Activated CD4-positive, CD25-positive, alpha-beta regulatory T cell treated with anti-CD3 and anti-CD28 coated beads, Interleukin-2, amount 50 U/mL, for 16 hours (primary cell): Measurements from ENCODE around the gene CEPT1.

Experiments used
- DNase-seq: peaks from one replicate; pipeline ENCODE4 v3.0.0-alpha.2; 2020; ENCODE audit warnings: low read depth, low spot score

The CEPT1 gene

GRCh38 chr1:111225717-111226400, 85.8 kb downstream of the CEPT1 start:
- no peak for DNase-seq

- no peak for DNase-seq
Observed at GRCh38 chr1:111227434-111227833, 87.4 kb downstream of the CEPT1 start, which contains the start of gene CHI3L2. Gene CHI3L2 (plus strand): TSS chr1:111227713. CDS start chr1:111227730, 17 bp downstream.

DNA sequence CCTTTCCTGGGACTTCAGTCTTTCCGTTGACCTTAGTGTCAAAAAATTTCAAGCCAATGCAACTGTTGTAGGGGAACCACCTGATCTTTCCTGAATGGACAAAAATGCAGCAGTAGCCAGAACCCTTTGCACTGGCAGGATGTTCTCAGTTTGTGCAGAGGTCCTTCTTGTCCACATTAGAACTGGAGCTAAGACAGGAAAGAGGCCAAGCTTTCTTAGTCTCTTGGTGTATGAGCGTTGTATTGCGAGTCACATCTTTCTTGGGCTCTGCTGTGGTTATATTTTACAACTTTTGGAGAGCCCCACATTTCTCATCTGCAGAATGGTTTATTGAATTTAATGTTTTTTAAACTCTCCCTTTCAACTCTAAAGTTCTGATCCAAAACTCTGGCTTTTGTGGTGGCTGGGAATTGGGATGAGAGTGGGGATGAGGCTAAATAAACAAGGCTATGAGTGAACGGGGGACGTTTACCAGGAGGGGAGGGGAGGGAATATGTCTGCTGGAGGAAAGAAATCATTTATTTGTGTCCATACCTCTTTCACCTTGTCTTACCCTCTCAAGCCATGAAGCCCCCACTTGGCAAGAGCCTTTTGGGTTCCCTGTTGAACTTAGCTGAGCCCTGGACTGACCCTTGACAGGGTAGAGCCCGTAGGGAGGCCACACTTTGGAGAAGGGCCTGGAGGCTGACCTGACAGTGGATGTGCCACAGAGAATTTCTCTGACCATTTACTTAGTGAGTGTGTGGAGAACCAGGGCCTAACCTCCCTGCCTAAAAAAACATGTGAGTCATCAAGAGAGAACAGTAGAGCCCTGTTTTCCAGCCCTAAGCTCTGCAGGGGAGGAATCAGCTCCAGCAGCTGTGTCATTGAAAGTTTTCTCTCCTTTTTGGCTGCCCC, 88.1 kb downstream of the CEPT1 start:
- DNase-seq, result no peak

GRCh38 chr1:111228748-111229126, 88.7 kb downstream of the CEPT1 start:
- DNase-seq, result no peak

- no peak for DNase-seq
Observed at GRCh38 chr1:111232134-111232533, 92.1 kb downstream of the CEPT1 start.

- no peak for DNase-seq
Observed at GRCh38 chr1:111234258-111234657, 94.2 kb downstream of the CEPT1 start.
